ENCODE measurements around the gene SLX4IP.

- no peak for TF ChIP-seq EZH2 (conservative IDR thresholded peaks at IDR 0.05; ENCODE audit: low read depth, low read length)
- no peak for TF ChIP-seq SRY (CRISPR knock-in tag; IDR thresholded peaks at IDR 0.05)
Measured at GRCh38 chr20:10662151-10662550, 227.0 kb downstream of the SLX4IP start.
